Neural cell (in vitro differentiated cells): Measurements from ENCODE around the gene HIPK2. TPM values are rescaled to one million over a fixed set of nuclear protein-coding genes. Genes with fewer than 3 reads are reported as not detected.

ENCODE experiments used
- H2AFZ ChIP-seq: fragments of 200-600, 300-800 bp; sonication (generic), shearing (Covaris generic); 2 replicates; pipeline ENCODE4 v1.6.0; 2014; ENCODE audit warnings: low read depth, mild to moderate bottlenecking, antibody characterized with exemption, low read length, moderate library complexity
- H3F3A ChIP-seq: fragments of 200-600 bp; shearing (Covaris generic); 2 replicates; pipeline ENCODE4 v1.6.1; 2016; ENCODE audit warnings: mild to moderate bottlenecking, moderate library complexity, mixed read lengths, antibody characterized with exemption, low read length; ENCODE audit not compliant: insufficient read depth, poor library complexity, severe bottlenecking
- H3K27ac ChIP-seq: fragments of 200-600, 300-800 bp; sonication (generic), shearing (Covaris generic); 2 replicates; pipeline ENCODE4 v1.5.1; 2014; ENCODE audit warnings: mild to moderate bottlenecking, low read length, moderate library complexity
- H3K27me3 ChIP-seq: fragments of 300-800, 200-600 bp; sonication (generic), shearing (Covaris generic); 2 replicates; pipeline ENCODE4 v1.6.0; 2014; ENCODE audit warnings: mild to moderate bottlenecking, low read depth, low read length, moderate library complexity; ENCODE audit not compliant: insufficient read depth
- H3K36me3 ChIP-seq: fragments of 300-800, 200-600 bp; sonication (generic), shearing (Covaris generic); 2 replicates; pipeline ENCODE4 v1.5.1; 2014; ENCODE audit warnings: mild to moderate bottlenecking, antibody characterized with exemption, low read length, moderate library complexity; ENCODE audit not compliant: insufficient read depth
- H3K4me2 ChIP-seq: fragments of 300-800, 200-600 bp; sonication (generic), shearing (Covaris generic); 2 replicates; pipeline ENCODE4 v1.6.0; 2014; ENCODE audit warnings: mild to moderate bottlenecking, low read length
- H3K4me3 ChIP-seq: fragments of 300-800, 200-600 bp; sonication (generic), shearing (Covaris generic); 2 replicates; pipeline ENCODE4 v1.5.1; 2014; ENCODE audit warnings: mild to moderate bottlenecking, low read length, moderate library complexity
- H3K79me2 ChIP-seq: fragments of 200-600 bp; shearing (Covaris generic); replicated peaks from 2 replicates; pipeline ENCODE4 v1.6.0; 2014; ENCODE audit warnings: mild to moderate bottlenecking, low read length, moderate library complexity; ENCODE audit not compliant: insufficient read depth
- H3K9ac ChIP-seq: fragments of 300-800, 200-600 bp; sonication (generic), shearing (Covaris generic); 2 replicates; pipeline ENCODE4 v1.6.1; 2016; ENCODE audit warnings: mild to moderate bottlenecking, low read length, mixed read lengths
- H3K9me2 ChIP-seq: fragments of 200-600 bp; shearing (Covaris generic); 2 replicates; pipeline ENCODE4 v1.6.1; 2016; ENCODE audit warnings: mild to moderate bottlenecking, low read length, mixed read lengths; ENCODE audit not compliant: insufficient read depth
- H3K9me3 ChIP-seq: fragments of 200-600, 300-800 bp; sonication (generic), shearing (Covaris generic); 2 replicates; pipeline ENCODE4 v1.6.1; 2016; ENCODE audit warnings: mild to moderate bottlenecking, mixed run types, low read length, moderate library complexity, mixed read lengths
- H4K20me1 ChIP-seq: fragments of 200-600 bp; shearing (Covaris generic); 2 replicates; pipeline ENCODE4 v1.6.1; 2016; ENCODE audit warnings: mild to moderate bottlenecking, mixed run types; ENCODE audit not compliant: insufficient read depth
- CTCF ChIP-seq: fragments of 450-650 bp; IDR thresholded peaks from 2 replicates; pipeline ENCODE4 v1.5.1; 2014; ENCODE audit warnings: antibody characterized with exemption, mild to moderate bottlenecking, moderate library complexity; ENCODE audit not compliant: poor library complexity, severe bottlenecking
- EP300 ChIP-seq: fragments of 450-650 bp; conservative IDR thresholded peaks from 2 replicates; pipeline ENCODE4 v1.6.1; 2014; ENCODE audit warnings: antibody characterized with exemption, mild to moderate bottlenecking, moderate library complexity; ENCODE audit not compliant: poor library complexity, severe bottlenecking
- EZH2 ChIP-seq: fragments of 200-600, 300-800 bp; shearing (Covaris generic), sonication (generic); IDR thresholded peaks from 2 replicates; pipeline ENCODE4 v1.6.1; 2014; ENCODE audit warnings: antibody characterized with exemption, low read length, borderline replicate concordance, mild to moderate bottlenecking; ENCODE audit not compliant: insufficient read depth, poor library complexity, severe bottlenecking
- MXI1 ChIP-seq: fragments of 450-650 bp; conservative IDR thresholded peaks from 2 replicates; pipeline ENCODE4 v1.6.1; 2014; ENCODE audit warnings: antibody characterized with exemption, mild to moderate bottlenecking; ENCODE audit not compliant: poor library complexity, severe bottlenecking
- POLR2AphosphoS5 ChIP-seq: IDR thresholded peaks from 2 replicates; pipeline ENCODE4 v1.6.1; 2012
- RAD21 ChIP-seq: fragments of 450-650 bp; conservative IDR thresholded peaks from 2 replicates; pipeline ENCODE4 v1.6.1; 2014; ENCODE audit warnings: antibody characterized with exemption, mild to moderate bottlenecking, moderate library complexity
- REST ChIP-seq: IDR thresholded peaks from 2 replicates; pipeline ENCODE4 v1.6.1; 2012; ENCODE audit warnings: borderline replicate concordance
- SMC3 ChIP-seq: fragments of 450-650 bp; conservative IDR thresholded peaks from 2 replicates; pipeline ENCODE4 v1.6.1; 2014; ENCODE audit warnings: antibody characterized with exemption, mild to moderate bottlenecking, moderate library complexity; ENCODE audit not compliant: poor library complexity
- TAF1 ChIP-seq: IDR thresholded peaks from 2 replicates; pipeline ENCODE4 v1.6.1; 2012; ENCODE audit warnings: low read depth
- polyA plus RNA-seq: library from polyadenylated mRNA; depleted of rRNA; stranded (reverse); fragments of >200 nt; gene quantifications from 2 replicates; pipeline ENCODE4 v1.2.3, GENCODE V29; 2014

Gene HIPK2
- polyA plus RNA-seq, 1 donor from 2014 or later: 8.5 TPM

DNA sequence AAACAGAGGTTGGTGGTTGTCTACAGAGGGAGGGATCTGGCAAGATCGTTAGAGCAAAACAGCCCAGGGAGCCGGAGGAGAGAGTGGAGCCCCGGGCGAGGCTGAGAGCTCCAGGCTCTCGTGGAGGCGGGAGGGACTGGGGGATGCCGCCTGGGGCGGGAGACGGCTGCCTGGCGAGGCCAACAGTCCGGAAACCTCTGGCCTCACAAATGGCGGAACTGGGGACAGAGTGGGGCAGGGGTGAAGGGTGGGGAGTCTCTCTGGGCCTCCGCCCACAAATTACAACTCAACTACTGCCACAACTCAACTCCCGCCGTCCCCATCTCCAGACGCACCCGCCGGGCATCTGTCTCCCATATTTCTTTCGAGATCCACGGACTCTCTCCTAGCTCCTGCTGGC lies 206.6 kb downstream of the HIPK2 start:
- H4K20me1 ChIP-seq: no peaks in the 10 kb centered on the region
- no peaks in the 10 kb centered on the region for H3K79me2 ChIP-seq
- H3K9me2 ChIP-seq: no peaks in the 10 kb centered on the region
- no peaks in the 10 kb centered on the region for H3F3A ChIP-seq
- H3K36me3 ChIP-seq: no peaks in the 10 kb centered on the region
- H3K9me3 ChIP-seq: no peaks in the 10 kb centered on the region
- no peak overlapping the region for H3K9ac ChIP-seq
- H2AFZ ChIP-seq: no peak overlapping the region
- TF ChIP-seq EP300: no peak
- no peak for TF ChIP-seq SMC3
- TF ChIP-seq RAD21: no peak
- TF ChIP-seq MXI1: no peak
- no peak for TF ChIP-seq REST
- TF ChIP-seq POLR2AphosphoS5: no peak
- no peak for TF ChIP-seq CTCF
- no peak for TF ChIP-seq EZH2
- TF ChIP-seq TAF1: no peak
- H3K27me3 ChIP-seq: no peaks in the 10 kb centered on the region
- no peak overlapping the region for H3K27ac ChIP-seq
- H3K4me3 ChIP-seq: no peak overlapping the region
- H3K4me2 ChIP-seq: no peak overlapping the region

- no peak overlapping the region for H3K27ac ChIP-seq
- H3F3A ChIP-seq: no peaks in the 10 kb centered on the region
- H3K79me2 ChIP-seq: no peaks in the 10 kb centered on the region
- H3K9me2 ChIP-seq: no peaks in the 10 kb centered on the region
- no peak overlapping the region for H2AFZ ChIP-seq
- H3K4me2 ChIP-seq: no peak overlapping the region
- no peak overlapping the region for H3K4me3 ChIP-seq
- H3K36me3 ChIP-seq: no peaks in the 10 kb centered on the region
- H3K27me3 ChIP-seq: no peaks in the 10 kb centered on the region
- no peaks in the 10 kb centered on the region for H4K20me1 ChIP-seq
- no peaks in the 10 kb centered on the region for H3K9me3 ChIP-seq
- TF ChIP-seq REST (no peak), CTCF (no peak), EP300 (no peak), POLR2AphosphoS5 (no peak), SMC3 (no peak), EZH2 (no peak), MXI1 (no peak), RAD21 (no peak), TAF1 (no peak)
- no peak overlapping the region for H3K9ac ChIP-seq
Observed at GRCh38 chr7:139570626-139571025, 207.2 kb downstream of the HIPK2 start.
